ENCODE measurements around the gene DNAJB11. TPM values are rescaled to one million over a fixed set of nuclear protein-coding genes. Genes with fewer than 3 reads are reported as not detected.
"Not testable (repeated sequence)": the region's sequence is repeated elsewhere in the genome, so short reads cannot be mapped to it uniquely, and the experiment has no call there.

DNAJB11 gene
- total RNA-seq, 1 donor from 2014 or later = 24.5 TPM

GRCh38 chr3:186624598-186624997 lies 54.1 kb downstream of the DNAJB11 start:
- Histone ChIP-seq H3K27me3 (ENCODE audit: control insufficient read depth in 3 of 3, insufficient read depth in 3 of 3, low read length in 3 of 3) (peaks cover 5 to 17% (median 10%) of the 10 kb centered on the region in 3 donors), H3K4me1 (ENCODE audit: control insufficient read depth in 3 of 3, insufficient read depth in 3 of 3, low read length in 3 of 3) (no peaks in the 10 kb centered on the region), H3K4me3 (ENCODE audit: low read length in 3 of 3) (no peak overlapping the region), H3K27ac (ENCODE audit: low read depth, low read length) (no peak overlapping the region), H3K36me3 (ENCODE audit: control insufficient read depth in 3 of 3, insufficient read depth in 3 of 3, low read length in 3 of 3) (no peaks in the 10 kb centered on the region), H3K9me3 (ENCODE audit: control insufficient read depth in 3 of 3, low read length in 3 of 3) (no peaks in the 10 kb centered on the region), H3K9ac (ENCODE audit: low read depth in 1 of 3, low read length in 3 of 3) (no peak overlapping the region)

GRCh38 chr3:186625600-186626042 lies 55.1 kb downstream of the DNAJB11 start:
- peaks cover under 1 to 17% (median 2%) of the 10 kb centered on the region in 3 donors for H3K27me3 ChIP-seq (ENCODE audit: control insufficient read depth in 3 of 3, insufficient read depth in 3 of 3, low read length in 3 of 3)
- no peak overlapping the region for H3K4me3 ChIP-seq (ENCODE audit: low read length in 3 of 3)
- no peak overlapping the region for H3K9ac ChIP-seq (ENCODE audit: low read depth in 1 of 3, low read length in 3 of 3)
- no peaks in the 10 kb centered on the region for H3K36me3 ChIP-seq (ENCODE audit: control insufficient read depth in 3 of 3, insufficient read depth in 3 of 3, low read length in 3 of 3)
- no peaks in the 10 kb centered on the region for H3K9me3 ChIP-seq (ENCODE audit: control insufficient read depth in 3 of 3, low read length in 3 of 3)
- no peak overlapping the region for H3K27ac ChIP-seq (ENCODE audit: low read depth, low read length)
- H3K4me1 ChIP-seq (ENCODE audit: control insufficient read depth in 3 of 3, insufficient read depth in 3 of 3, low read length in 3 of 3) = no peaks in the 10 kb centered on the region

DNA sequence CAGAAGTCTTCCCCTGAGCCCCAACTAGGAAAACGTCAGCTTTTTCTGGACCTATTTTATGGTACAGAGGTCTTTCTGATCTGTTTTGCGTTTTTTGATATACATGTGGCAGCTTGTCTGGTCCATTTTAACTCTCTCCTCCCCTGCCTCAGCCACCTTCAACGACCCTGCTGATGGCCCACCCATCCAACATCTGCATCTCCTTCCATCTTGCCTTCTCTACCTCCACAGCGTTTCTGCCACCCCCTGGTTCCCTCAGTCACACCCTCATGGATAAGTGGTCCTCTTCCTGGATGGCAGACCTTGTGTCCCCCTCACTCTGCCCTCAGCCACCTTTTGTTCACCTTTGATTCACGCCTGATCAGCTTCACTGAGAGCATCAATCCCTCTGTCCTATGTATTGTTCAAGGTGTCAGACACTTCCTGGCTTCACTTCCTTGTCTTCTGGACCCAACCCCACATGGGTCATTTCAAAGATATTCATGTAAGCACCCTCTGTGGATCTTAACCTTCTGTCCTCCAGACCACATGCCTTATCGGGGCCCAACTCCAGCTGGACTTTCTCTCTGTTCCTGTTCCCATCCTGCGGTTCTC lies 55.8 kb downstream of the DNAJB11 start:
- H3K9ac ChIP-seq (ENCODE audit: low read depth in 1 of 3, low read length in 3 of 3) = no peak overlapping the region
- no peak overlapping the region for H3K27ac ChIP-seq (ENCODE audit: low read depth, low read length)
- H3K9me3 ChIP-seq (ENCODE audit: control insufficient read depth in 3 of 3, low read length in 3 of 3) = no peaks in the 10 kb centered on the region
- H3K27me3 ChIP-seq (ENCODE audit: control insufficient read depth in 3 of 3, insufficient read depth in 3 of 3, low read length in 3 of 3) = peaks cover 0 to 13% (median 0%) of the 10 kb centered on the region in 3 donors
- no peaks in the 10 kb centered on the region for H3K36me3 ChIP-seq (ENCODE audit: control insufficient read depth in 3 of 3, insufficient read depth in 3 of 3, low read length in 3 of 3)
- no peak overlapping the region for H3K4me3 ChIP-seq (ENCODE audit: low read length in 3 of 3)
- no peaks in the 10 kb centered on the region for H3K4me1 ChIP-seq (ENCODE audit: control insufficient read depth in 3 of 3, insufficient read depth in 3 of 3, low read length in 3 of 3)

GRCh38 chr3:186627852-186628414 lies 57.4 kb downstream of the DNAJB11 start:
- H3K36me3 ChIP-seq (ENCODE audit: control insufficient read depth in 3 of 3, insufficient read depth in 3 of 3, low read length in 3 of 3) = no peaks in the 10 kb centered on the region
- H3K27me3 ChIP-seq (ENCODE audit: control insufficient read depth in 3 of 3, insufficient read depth in 3 of 3, low read length in 3 of 3) = peaks cover 0 to 13% (median 0%) of the 10 kb centered on the region in 3 donors
- no peaks in the 10 kb centered on the region for H3K4me1 ChIP-seq (ENCODE audit: control insufficient read depth in 3 of 3, insufficient read depth in 3 of 3, low read length in 3 of 3)
- no peak overlapping the region for H3K9ac ChIP-seq (ENCODE audit: low read depth in 1 of 3, low read length in 3 of 3)
- no peaks in the 10 kb centered on the region for H3K9me3 ChIP-seq (ENCODE audit: control insufficient read depth in 3 of 3, low read length in 3 of 3)
- no peak overlapping the region for H3K4me3 ChIP-seq (ENCODE audit: low read length in 3 of 3)
- no peak overlapping the region for H3K27ac ChIP-seq (ENCODE audit: low read depth, low read length)

GRCh38 chr3:186628756-186629155 lies 58.2 kb downstream of the DNAJB11 start:
- Histone ChIP-seq H3K9ac (ENCODE audit: low read depth in 1 of 3, low read length in 3 of 3) (no peak overlapping the region), H3K9me3 (ENCODE audit: control insufficient read depth in 3 of 3, low read length in 3 of 3) (no peaks in the 10 kb centered on the region), H3K4me3 (ENCODE audit: low read length in 3 of 3) (no peak overlapping the region), H3K36me3 (ENCODE audit: control insufficient read depth in 3 of 3, insufficient read depth in 3 of 3, low read length in 3 of 3) (no peaks in the 10 kb centered on the region), H3K27me3 (ENCODE audit: control insufficient read depth in 3 of 3, insufficient read depth in 3 of 3, low read length in 3 of 3) (peaks cover 0 to 13% (median 0%) of the 10 kb centered on the region in 3 donors), H3K27ac (ENCODE audit: low read depth, low read length) (no peak overlapping the region), H3K4me1 (ENCODE audit: control insufficient read depth in 3 of 3, insufficient read depth in 3 of 3, low read length in 3 of 3) (no peaks in the 10 kb centered on the region)

DNA sequence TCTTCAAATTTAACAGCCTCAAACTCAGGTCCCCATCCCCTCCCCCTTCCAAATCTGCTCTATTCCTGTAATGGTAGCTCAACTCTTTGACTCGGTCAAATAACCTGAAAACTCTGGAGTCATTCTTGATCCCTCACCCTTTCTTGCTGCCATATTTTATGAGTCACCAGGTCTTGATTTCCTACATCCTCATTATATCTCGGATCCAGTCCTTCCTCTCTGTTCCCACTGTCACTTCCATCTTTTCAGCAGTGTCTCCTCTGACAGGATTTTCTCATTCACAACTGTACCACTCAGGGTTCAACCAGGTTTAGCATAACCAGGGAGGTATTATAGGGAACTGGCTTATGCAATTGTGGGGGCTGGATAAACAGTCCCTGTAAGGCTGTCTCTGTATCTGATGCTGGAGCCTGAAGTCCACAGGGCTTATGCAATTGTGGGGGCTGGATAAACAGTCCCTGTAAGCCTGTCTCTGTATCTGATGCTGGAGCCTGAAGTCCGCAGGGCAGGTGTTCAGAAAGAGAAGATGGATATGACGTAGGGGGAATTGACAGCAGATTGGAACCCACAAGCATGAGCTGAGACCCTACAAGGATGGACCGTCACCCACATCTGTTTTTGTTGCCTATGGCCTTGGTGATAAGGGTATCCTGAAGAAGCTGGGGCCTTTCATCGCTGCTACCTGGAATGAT lies 60.6 kb downstream of the DNAJB11 start:
- H3K4me3 ChIP-seq (ENCODE audit: low read length in 3 of 3) = no peak overlapping the region
- H3K4me1 ChIP-seq (ENCODE audit: control insufficient read depth in 3 of 3, insufficient read depth in 3 of 3, low read length in 3 of 3) = no peaks in the 10 kb centered on the region
- no peak overlapping the region for H3K27ac ChIP-seq (ENCODE audit: low read depth, low read length)
- H3K36me3 ChIP-seq (ENCODE audit: control insufficient read depth in 3 of 3, insufficient read depth in 3 of 3, low read length in 3 of 3) = no peaks in the 10 kb centered on the region
- peaks cover 0 to 11% (median 0%) of the 10 kb centered on the region in 3 donors for H3K27me3 ChIP-seq (ENCODE audit: control insufficient read depth in 3 of 3, insufficient read depth in 3 of 3, low read length in 3 of 3)
- H3K9ac ChIP-seq (ENCODE audit: low read depth in 1 of 3, low read length in 3 of 3) = no peak overlapping the region
- H3K9me3 ChIP-seq (ENCODE audit: control insufficient read depth in 3 of 3, low read length in 3 of 3) = no peaks in the 10 kb centered on the region

- no peak overlapping the region for H3K27ac ChIP-seq (ENCODE audit: low read depth, low read length)
- H3K4me3 ChIP-seq (ENCODE audit: low read length in 3 of 3) = no peak overlapping the region
- H3K9ac ChIP-seq (ENCODE audit: low read depth in 1 of 3, low read length in 3 of 3) = no peak overlapping the region
Observed at GRCh38 chr3:186633481-186633880, 63.0 kb downstream of the DNAJB11 start.

GRCh38 chr3:186634207-186634606 lies 63.7 kb downstream of the DNAJB11 start:
- not testable (repeated sequence) for H3K36me3 ChIP-seq (ENCODE audit: control insufficient read depth in 3 of 3, insufficient read depth in 3 of 3, low read length in 3 of 3); H3K4me1 ChIP-seq (ENCODE audit: control insufficient read depth in 3 of 3, insufficient read depth in 3 of 3, low read length in 3 of 3); H3K4me3 ChIP-seq (ENCODE audit: low read length in 3 of 3); H3K9me3 ChIP-seq (ENCODE audit: control insufficient read depth in 3 of 3, low read length in 3 of 3); H3K27me3 ChIP-seq (ENCODE audit: control insufficient read depth in 3 of 3, insufficient read depth in 3 of 3, low read length in 3 of 3); H3K27ac ChIP-seq (ENCODE audit: low read depth, low read length); H3K9ac ChIP-seq (ENCODE audit: low read depth in 1 of 3, low read length in 3 of 3)

More at GRCh38 chr3:186633481-186633880, 63.0 kb downstream of the DNAJB11 start:
- no peaks in the 10 kb centered on the region for H3K9me3 ChIP-seq (ENCODE audit: control insufficient read depth in 3 of 3, low read length in 3 of 3)
- no peaks in the 10 kb centered on the region for H3K36me3 ChIP-seq (ENCODE audit: control insufficient read depth in 3 of 3, insufficient read depth in 3 of 3, low read length in 3 of 3)
- no peaks in the 10 kb centered on the region for H3K4me1 ChIP-seq (ENCODE audit: control insufficient read depth in 3 of 3, insufficient read depth in 3 of 3, low read length in 3 of 3)
- H3K27me3 ChIP-seq (ENCODE audit: control insufficient read depth in 3 of 3, insufficient read depth in 3 of 3, low read length in 3 of 3) = peaks cover 0 to 8% (median 0%) of the 10 kb centered on the region in 3 donors
